Measurements from ENCODE around the gene KRIT1. TPM values are rescaled to one million over a fixed set of nuclear protein-coding genes. Genes with fewer than 3 reads are reported as not detected.
"Not testable (repeated sequence)": the region's sequence is repeated elsewhere in the genome, so short reads cannot be mapped to it uniquely, and the experiment has no call there.

The KRIT1 gene
- total RNA-seq, 1 experiment from 2014 or later = 18.3 TPM

DNA sequence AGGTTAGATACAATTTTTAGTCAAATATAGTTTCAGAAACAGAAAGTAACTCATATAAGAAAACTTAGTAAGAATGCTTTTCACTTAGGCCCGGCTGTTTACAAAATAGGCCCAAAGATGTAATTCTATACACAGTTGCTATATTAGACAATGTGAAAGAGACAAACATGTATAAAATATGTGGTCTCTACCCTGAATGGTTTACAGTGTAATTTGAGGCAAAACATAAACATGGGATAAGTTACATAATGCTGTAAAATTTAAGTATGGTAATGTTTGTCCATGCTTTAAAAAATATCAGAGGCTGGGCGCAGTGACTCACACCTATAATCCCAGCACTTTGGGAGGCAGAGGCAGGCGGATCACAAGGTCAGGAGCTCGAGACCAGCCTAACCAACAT lies 18.7 kb downstream of the KRIT1 start:
- DNase-seq = no peak
- no peak overlapping the region for H3K4me3 ChIP-seq (ENCODE audit: insufficient read depth, low read depth, low read length)
- H3K27me3 ChIP-seq (ENCODE audit: control insufficient read depth, insufficient read depth, low read length) = no peaks in the 10 kb centered on the region
- H3K36me3 ChIP-seq (replicated peaks; ENCODE audit: control insufficient read depth, insufficient read depth, low read length) = peaks cover 2% of the 10 kb centered on the region

DNA sequence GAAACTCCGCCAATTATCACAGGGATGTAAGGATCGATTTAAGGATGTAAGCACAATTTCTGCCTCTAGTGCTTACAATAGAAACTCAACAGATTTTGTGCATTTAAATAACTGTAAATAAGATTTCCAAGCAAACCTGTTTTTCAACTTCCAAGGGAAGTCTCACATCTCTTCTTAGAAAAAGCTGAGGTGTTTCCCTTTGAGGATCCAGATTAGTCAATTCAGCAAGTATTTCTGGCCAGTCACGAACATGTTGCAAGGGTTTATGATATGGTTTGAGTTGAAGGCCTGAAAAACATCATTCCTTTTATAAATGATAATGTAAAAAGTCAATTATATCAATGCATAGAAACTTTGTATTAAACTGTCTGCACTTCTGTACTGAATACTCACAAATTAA lies 23.9 kb downstream of the KRIT1 start:
- Histone ChIP-seq H3K36me3 (replicated peaks; ENCODE audit: control insufficient read depth, insufficient read depth, low read length) (peaks cover 7% of the 10 kb centered on the region), H3K4me3 (ENCODE audit: insufficient read depth, low read depth, low read length) (no peak overlapping the region), H3K27me3 (ENCODE audit: control insufficient read depth, insufficient read depth, low read length) (no peaks in the 10 kb centered on the region)
- no peak for DNase-seq

GRCh38 chr7:92206672-92207071 lies 39.0 kb downstream of the KRIT1 start:
- Histone ChIP-seq H3K36me3 (replicated peaks; ENCODE audit: control insufficient read depth, insufficient read depth, low read length) (no peaks in the 10 kb centered on the region; the same call in none of the 2 replicates), H3K4me3 (ENCODE audit: insufficient read depth, low read depth, low read length) (no peak overlapping the region), H3K27me3 (ENCODE audit: control insufficient read depth, insufficient read depth, low read length) (no peaks in the 10 kb centered on the region)
- no peak for DNase-seq

DNA sequence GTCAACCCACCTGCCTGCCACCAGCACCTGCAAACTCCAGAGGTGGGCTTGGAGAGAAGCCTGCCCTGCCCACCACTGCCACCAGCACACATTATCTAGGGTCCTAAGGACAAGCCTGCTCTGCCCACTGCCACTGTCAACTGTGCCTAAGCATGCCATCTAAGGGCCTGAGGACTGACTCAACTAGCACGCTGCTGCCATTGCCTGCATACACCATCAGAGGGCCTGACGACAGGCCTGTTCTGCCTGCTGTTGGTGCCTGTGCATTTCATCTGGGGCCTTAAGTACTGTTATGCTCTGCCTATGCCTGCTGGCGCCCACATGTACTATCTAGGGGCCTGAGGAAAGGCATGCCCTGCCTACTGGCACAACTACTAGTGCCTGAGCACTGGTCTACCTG lies 39.7 kb downstream of the KRIT1 start:
- H3K4me3 ChIP-seq (ENCODE audit: insufficient read depth, low read depth, low read length) = no peak overlapping the region
- peak; percentile 8 for DNase-seq
- H3K27me3 ChIP-seq (ENCODE audit: control insufficient read depth, insufficient read depth, low read length) = no peaks in the 10 kb centered on the region
- no peaks in the 10 kb centered on the region; the same call in none of the 2 replicates for H3K36me3 ChIP-seq (replicated peaks; ENCODE audit: control insufficient read depth, insufficient read depth, low read length)

- peak; percentile 8 for DNase-seq
- Histone ChIP-seq H3K27me3 (ENCODE audit: control insufficient read depth, insufficient read depth, low read length) (no peaks in the 10 kb centered on the region), H3K36me3 (replicated peaks; ENCODE audit: control insufficient read depth, insufficient read depth, low read length) (no peaks in the 10 kb centered on the region; the same call in none of the 2 replicates), H3K4me3 (ENCODE audit: insufficient read depth, low read depth, low read length) (no peak overlapping the region)
These were observed 44.9 kb downstream of the KRIT1 start for GRCh38 chr7:92200791-92201190.

DNA sequence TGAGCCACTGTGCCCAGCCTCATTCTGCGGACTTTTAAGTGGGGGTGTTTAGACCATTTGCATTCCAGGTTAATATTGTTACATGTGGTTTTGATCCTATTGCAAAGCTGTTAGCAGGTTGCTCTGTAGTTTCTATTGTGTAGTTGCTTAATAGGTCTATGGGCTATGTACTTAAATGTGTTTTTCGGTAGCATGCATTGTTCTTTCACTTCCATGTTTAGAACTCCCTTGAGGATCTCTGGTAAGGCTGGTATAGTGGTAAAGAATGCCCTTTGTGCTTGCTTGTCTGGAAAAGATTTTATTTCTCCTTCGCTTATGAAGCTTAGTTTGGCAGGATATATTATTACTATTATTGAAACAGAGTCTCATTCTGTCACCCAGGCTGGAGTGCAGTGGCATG lies 53.4 kb downstream of the KRIT1 start:
- Histone ChIP-seq H3K27me3 (ENCODE audit: control insufficient read depth, insufficient read depth, low read length) (no peaks in the 10 kb centered on the region), H3K4me3 (ENCODE audit: insufficient read depth, low read depth, low read length) (no peak overlapping the region), H3K36me3 (replicated peaks; ENCODE audit: control insufficient read depth, insufficient read depth, low read length) (no peaks in the 10 kb centered on the region)
- no peak for DNase-seq

- DNase-seq; H3K36me3 ChIP-seq (replicated peaks; ENCODE audit: control insufficient read depth, insufficient read depth, low read length); H3K4me3 ChIP-seq (ENCODE audit: insufficient read depth, low read depth, low read length); H3K27me3 ChIP-seq (ENCODE audit: control insufficient read depth, insufficient read depth, low read length): not testable (repeated sequence)
These were observed 56.5 kb downstream of the KRIT1 start for GRCh38 chr7:92189246-92189645.

- H3K36me3 ChIP-seq (replicated peaks; ENCODE audit: control insufficient read depth, insufficient read depth, low read length); H3K4me3 ChIP-seq (ENCODE audit: insufficient read depth, low read depth, low read length); DNase-seq; H3K27me3 ChIP-seq (ENCODE audit: control insufficient read depth, insufficient read depth, low read length): not testable (repeated sequence)
These were observed 61.4 kb downstream of the KRIT1 start for GRCh38 chr7:92184294-92184693.

- H3K4me3 ChIP-seq (ENCODE audit: insufficient read depth, low read depth, low read length) = peak within 1 kb of the TSS; percentile 49
- H3K36me3 ChIP-seq (replicated peaks; ENCODE audit: control insufficient read depth, insufficient read depth, low read length) = no peaks in the 10 kb centered on the region
- peak; percentile 90 for DNase-seq
- H3K27me3 ChIP-seq (ENCODE audit: control insufficient read depth, insufficient read depth, low read length) = no peaks in the 10 kb centered on the region; the same call in 1 of the 2 replicates
These were observed 66.5 kb downstream of the KRIT1 start, which contains the start of gene LRRD1 for GRCh38 chr7:92178928-92179924. TSS of gene LRRD1 (minus strand) at chr7:92179142. CDS start at chr7:92165202, 13,940 bp downstream.

- DNase-seq = no peak
- H3K27me3 ChIP-seq (ENCODE audit: control insufficient read depth, insufficient read depth, low read length) = no peaks in the 10 kb centered on the region; the same call in 1 of the 2 replicates
- H3K4me3 ChIP-seq (ENCODE audit: insufficient read depth, low read depth, low read length) = no peak overlapping the region
- no peaks in the 10 kb centered on the region for H3K36me3 ChIP-seq (replicated peaks; ENCODE audit: control insufficient read depth, insufficient read depth, low read length)
These were observed 68.4 kb downstream of the KRIT1 start for GRCh38 chr7:92177362-92177761.

DNA sequence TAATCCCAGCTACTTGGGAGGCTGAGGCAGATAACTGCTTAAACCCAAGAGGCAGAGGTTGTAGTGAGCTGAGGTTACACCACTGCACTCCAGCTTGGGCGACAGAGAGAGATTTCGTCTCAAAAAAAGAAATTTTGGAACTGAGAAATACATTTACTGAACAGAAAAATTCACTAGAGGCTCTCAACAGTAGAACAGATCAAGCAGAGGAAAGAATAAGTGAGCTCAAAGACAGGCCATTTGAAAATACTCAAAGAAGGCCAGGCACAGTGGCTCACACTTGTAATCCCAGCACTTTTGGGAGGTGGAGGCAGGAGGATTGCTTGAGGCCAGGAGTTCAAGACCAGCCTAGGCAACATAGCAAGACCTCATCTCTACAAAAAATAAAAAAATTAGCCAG lies 76.2 kb downstream of the KRIT1 start:
- H3K36me3 ChIP-seq (replicated peaks; ENCODE audit: control insufficient read depth, insufficient read depth, low read length); H3K27me3 ChIP-seq (ENCODE audit: control insufficient read depth, insufficient read depth, low read length); DNase-seq; H3K4me3 ChIP-seq (ENCODE audit: insufficient read depth, low read depth, low read length): not testable (repeated sequence)

GRCh38 chr7:92161271-92161670 lies 84.4 kb downstream of the KRIT1 start:
- Histone ChIP-seq H3K4me3 (ENCODE audit: insufficient read depth, low read depth, low read length) (no peak overlapping the region), H3K27me3 (ENCODE audit: control insufficient read depth, insufficient read depth, low read length) (no peaks in the 10 kb centered on the region), H3K36me3 (replicated peaks; ENCODE audit: control insufficient read depth, insufficient read depth, low read length) (no peaks in the 10 kb centered on the region)
- DNase-seq = no peak

DNA sequence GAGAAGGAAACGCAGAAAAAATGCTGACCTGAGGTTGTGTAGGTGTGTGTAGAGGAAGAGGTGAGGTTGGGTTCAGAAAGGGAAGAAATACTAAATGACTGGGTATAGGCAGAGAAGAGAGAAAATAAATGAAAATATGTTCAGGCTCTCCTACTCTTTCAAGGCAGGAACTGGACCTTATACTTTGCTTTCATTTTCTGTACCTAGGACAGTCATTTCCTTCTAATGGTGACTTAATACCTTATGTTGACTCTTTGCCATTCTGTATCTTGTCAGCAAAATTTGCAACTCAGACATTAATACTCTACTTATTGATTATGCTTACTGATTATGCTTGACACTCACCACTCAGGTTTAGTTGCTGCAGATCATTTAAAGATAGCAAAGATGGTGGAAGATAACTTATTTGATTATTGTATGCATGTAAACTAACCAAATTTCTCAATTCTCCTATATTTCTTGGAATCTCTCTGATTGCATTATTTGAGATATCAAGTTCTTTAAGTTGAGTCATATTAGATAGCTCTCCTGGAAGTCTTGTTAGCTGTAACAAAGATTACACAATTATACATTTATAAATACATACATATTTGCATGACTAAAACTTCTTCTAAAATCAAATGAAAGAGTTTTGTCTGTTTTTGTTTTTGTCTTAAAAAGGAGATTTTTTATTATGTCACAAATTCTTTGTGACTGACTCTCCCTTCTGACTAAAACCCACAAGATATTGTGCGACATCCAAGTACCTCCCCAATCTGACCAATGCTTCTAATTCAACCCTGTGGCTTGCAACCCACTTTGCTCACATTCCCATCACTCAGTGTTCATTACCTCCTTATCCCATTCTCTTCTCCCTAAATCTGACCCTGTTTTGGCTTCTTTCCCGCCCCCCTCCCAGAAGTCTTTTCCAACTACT lies 86.8 kb downstream of the KRIT1 start:
- no peaks in the 10 kb centered on the region for H3K27me3 ChIP-seq (ENCODE audit: control insufficient read depth, insufficient read depth, low read length)
- no peak overlapping the region for H3K4me3 ChIP-seq (ENCODE audit: insufficient read depth, low read depth, low read length)
- DNase-seq = no peak
- no peaks in the 10 kb centered on the region for H3K36me3 ChIP-seq (replicated peaks; ENCODE audit: control insufficient read depth, insufficient read depth, low read length)

GRCh38 chr7:92156990-92157389 lies 88.7 kb downstream of the KRIT1 start:
- DNase-seq = no peak
- Histone ChIP-seq H3K36me3 (replicated peaks; ENCODE audit: control insufficient read depth, insufficient read depth, low read length) (no peaks in the 10 kb centered on the region), H3K4me3 (ENCODE audit: insufficient read depth, low read depth, low read length) (no peak overlapping the region), H3K27me3 (ENCODE audit: control insufficient read depth, insufficient read depth, low read length) (no peaks in the 10 kb centered on the region)
